ENCODE measurements around the gene SH2D5. TPM values are rescaled to one million over a fixed set of nuclear protein-coding genes. Genes with fewer than 3 reads are reported as not detected.

The SH2D5 gene
- polyA plus RNA-seq, 4 donors = 0.07 to 1.1 (median 0.16) TPM

Other genes starting within 250 kb of the SH2D5 start
- gene CAMK2N1, start 246.5 kb downstream of the SH2D5 start, polyA plus RNA-seq = 100 to 1,000 TPM in 3 of 4 donors, 10 to 100 TPM in 1; 27.0 to 260 (median 123) TPM
- gene MUL1, start 224.6 kb downstream of the SH2D5 start, polyA plus RNA-seq = 10 to 100 TPM in 3 of 4 donors, 1 to 10 TPM in 1; 6.9 to 22.8 (median 16.7) TPM
- under 1 TPM in 3 of 4 donors, not detected in 1; 0.16 to 0.75 (median 0.27) TPM for gene FAM43B, start 180.1 kb downstream of the SH2D5 start, polyA plus RNA-seq
- gene CDA, start 143.6 kb downstream of the SH2D5 start, polyA plus RNA-seq = 10 to 100 TPM in 1 of 4 donors, 1 to 10 TPM in 2, under 1 TPM in 1; 0.58 to 53.0 (median 4.4) TPM
- gene PINK1, start 99.2 kb downstream of the SH2D5 start, polyA plus RNA-seq = 100 to 1,000 TPM in 1 of 4 donors, 10 to 100 TPM in 3; 35.1 to 120 (median 60.6) TPM
- 100 to 1,000 TPM in 2 of 4 donors, 10 to 100 TPM in 2; 64.2 to 280 (median 162) TPM for gene DDOST, start 71.3 kb downstream of the SH2D5 start, polyA plus RNA-seq
- 1 to 10 TPM; 1.3 to 2.7 (median 2.4) TPM for gene KIF17, start 14.7 kb downstream of the SH2D5 start, polyA plus RNA-seq
- gene HP1BP3, start 54.6 kb upstream of the SH2D5 start, polyA plus RNA-seq = 100 to 1,000 TPM in 2 of 4 donors, 10 to 100 TPM in 2; 56.4 to 241 (median 89.0) TPM